Dendritic cell treated with granulocyte-macrophage colony-stimulating factor and Interleukin-4, amounts not matched to agents 40 ng/mL and 50 ng/mL, for 4 days (primary cell): ENCODE results near the gene RXRA.

ENCODE experiments used
- H3K27ac Mint-ChIP-seq: one replicate; pipeline ENCODE4 v1.8.0; 2022; ENCODE audit warnings: mild to moderate bottlenecking, mixed read lengths
- H3K27me3 Mint-ChIP-seq: one replicate; pipeline ENCODE4 v1.8.0; 2022; ENCODE audit warnings: mild to moderate bottlenecking, mixed read lengths
- H3K36me3 Mint-ChIP-seq: one replicate; pipeline ENCODE4 v1.8.0; 2022; ENCODE audit warnings: low read depth, mixed read lengths
- H3K4me1 Mint-ChIP-seq: one replicate; pipeline ENCODE4 v1.8.0; 2022; ENCODE audit warnings: low read depth, mixed read lengths
- H3K4me3 Mint-ChIP-seq: one replicate; pipeline ENCODE4 v1.8.0; 2022; ENCODE audit warnings: mild to moderate bottlenecking, moderate library complexity, mixed read lengths
- H3K9me3 Mint-ChIP-seq: one replicate; pipeline ENCODE4 v1.8.0; 2022; ENCODE audit warnings: mixed read lengths
- intact Hi-C: fragments of 100-400 bp; cut with micrococcal nuclease; formaldehyde crosslinking; loops from one replicate; pipeline ENCODE4 v1.15.0; 2022

Gene RXRA

GRCh38 chr9:134422301-134423090 is 96.2 kb downstream of the RXRA start:
- no peaks in the 10 kb centered on the region for H3K27me3 Mint-ChIP-seq
- intact Hi-C loops, result no loop called here
- H3K4me3 Mint-ChIP-seq, result no peak overlapping the region
- peaks cover 54% of the 10 kb centered on the region for H3K4me1 Mint-ChIP-seq
- H3K27ac Mint-ChIP-seq, result peak overlapping the region; percentile 38
- peaks cover 100% of the 10 kb centered on the region for H3K36me3 Mint-ChIP-seq
- H3K9me3 Mint-ChIP-seq, result no peaks in the 10 kb centered on the region

GRCh38 chr9:134423166-134423565 is 96.9 kb downstream of the RXRA start:
- Mint-ChIP-seq H3K9me3 (no peaks in the 10 kb centered on the region), H3K27me3 (no peaks in the 10 kb centered on the region), H3K4me3 (no peak overlapping the region), H3K4me1 (peaks cover 47% of the 10 kb centered on the region), H3K36me3 (peaks cover 100% of the 10 kb centered on the region), H3K27ac (no peak overlapping the region)
- intact Hi-C loops, result no loop called here

- intact Hi-C loops, result no loop called here
- Mint-ChIP-seq H3K27me3 (no peaks in the 10 kb centered on the region), H3K27ac (no peak overlapping the region)
Measured at GRCh38 chr9:134423749-134424148, 97.5 kb downstream of the RXRA start.

GRCh38 chr9:134424818-134425217 is 98.6 kb downstream of the RXRA start:
- Mint-ChIP-seq H3K4me1 (peaks cover 31% of the 10 kb centered on the region), H3K9me3 (no peaks in the 10 kb centered on the region), H3K4me3 (no peak overlapping the region), H3K27ac (no peak overlapping the region), H3K36me3 (peaks cover 100% of the 10 kb centered on the region), H3K27me3 (no peaks in the 10 kb centered on the region)
- intact Hi-C loops, result no loop called here

More at GRCh38 chr9:134423749-134424148, 97.5 kb downstream of the RXRA start:
- H3K4me1 Mint-ChIP-seq, result peaks cover 41% of the 10 kb centered on the region
- no peaks in the 10 kb centered on the region for H3K9me3 Mint-ChIP-seq
- H3K36me3 Mint-ChIP-seq, result peaks cover 100% of the 10 kb centered on the region
- no peak overlapping the region for H3K4me3 Mint-ChIP-seq

DNA sequence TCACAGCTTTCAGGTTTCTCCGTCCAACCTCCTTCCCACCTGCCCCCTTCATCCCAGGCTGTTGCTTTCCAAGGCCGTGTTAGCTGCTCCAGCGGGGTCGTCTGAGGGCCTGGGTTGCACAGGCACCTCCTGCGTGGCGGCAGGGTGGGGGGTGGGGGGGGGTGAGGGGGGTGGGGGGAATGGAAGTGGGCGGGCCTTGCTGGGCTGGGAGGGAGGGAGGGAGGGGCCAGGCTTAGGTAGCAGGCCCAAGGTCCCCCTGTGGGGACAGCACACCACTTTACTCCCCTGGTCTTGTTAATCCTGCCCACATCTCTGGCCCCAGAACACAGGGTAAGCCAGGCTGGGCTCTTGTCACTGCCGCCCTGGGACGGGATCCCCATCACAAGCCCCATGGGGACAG is 99.1 kb downstream of the RXRA start:
- peaks cover 25% of the 10 kb centered on the region for H3K4me1 Mint-ChIP-seq
- intact Hi-C loops, result no loop called here
- H3K9me3 Mint-ChIP-seq, result no peaks in the 10 kb centered on the region
- H3K27me3 Mint-ChIP-seq, result no peaks in the 10 kb centered on the region
- H3K36me3 Mint-ChIP-seq, result peaks cover 100% of the 10 kb centered on the region
- H3K4me3 Mint-ChIP-seq, result no peak overlapping the region
- no peak overlapping the region for H3K27ac Mint-ChIP-seq

GRCh38 chr9:134425812-134426211 is 99.6 kb downstream of the RXRA start:
- Mint-ChIP-seq H3K36me3 (peaks cover 100% of the 10 kb centered on the region), H3K9me3 (no peaks in the 10 kb centered on the region), H3K27ac (no peak overlapping the region), H3K4me3 (no peak overlapping the region), H3K27me3 (no peaks in the 10 kb centered on the region), H3K4me1 (peaks cover 21% of the 10 kb centered on the region)
- intact Hi-C loops, result no loop called here

GRCh38 chr9:134426436-134426835 is 100.2 kb downstream of the RXRA start:
- no peaks in the 10 kb centered on the region for H3K27me3 Mint-ChIP-seq
- no peaks in the 10 kb centered on the region for H3K9me3 Mint-ChIP-seq

GRCh38 chr9:134427153-134427782 is 101.0 kb downstream of the RXRA start:
- no peaks in the 10 kb centered on the region for H3K9me3 Mint-ChIP-seq
- no peak overlapping the region for H3K27ac Mint-ChIP-seq
- no peaks in the 10 kb centered on the region for H3K27me3 Mint-ChIP-seq
- H3K4me1 Mint-ChIP-seq, result peaks cover 11% of the 10 kb centered on the region
- intact Hi-C loops, result no loop called here
- peaks cover 100% of the 10 kb centered on the region for H3K36me3 Mint-ChIP-seq
- no peak overlapping the region for H3K4me3 Mint-ChIP-seq

More at GRCh38 chr9:134426436-134426835, 100.2 kb downstream of the RXRA start:
- Mint-ChIP-seq H3K4me1 (peaks cover 15% of the 10 kb centered on the region), H3K27ac (no peak overlapping the region), H3K4me3 (no peak overlapping the region), H3K36me3 (peaks cover 100% of the 10 kb centered on the region)
- intact Hi-C loops, result no loop called here

DNA sequence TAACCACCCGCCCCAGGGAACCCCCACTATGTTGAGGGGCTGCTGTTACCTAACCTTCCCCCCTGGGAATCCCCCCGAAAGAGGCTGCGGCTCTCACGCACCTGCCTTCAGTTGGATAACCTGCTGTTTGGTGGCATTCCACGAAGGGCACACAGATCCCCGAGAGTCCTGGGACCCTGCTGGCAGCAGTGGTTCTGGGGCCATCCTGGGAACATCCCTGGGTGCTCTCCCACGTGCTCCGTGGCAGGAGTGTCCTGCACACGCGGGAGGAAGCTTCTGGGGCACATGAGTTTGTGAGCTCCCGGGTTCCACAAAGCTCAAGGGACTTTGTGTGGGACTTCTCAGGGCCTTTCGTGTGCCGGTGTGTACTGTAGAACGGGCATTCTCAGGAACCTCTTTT is 102.3 kb downstream of the RXRA start:
- intact Hi-C loops, result no loop called here
- H3K4me3 Mint-ChIP-seq, result no peak overlapping the region
- no peak overlapping the region for H3K27ac Mint-ChIP-seq

GRCh38 chr9:134429007-134429406 is 102.8 kb downstream of the RXRA start:
- H3K9me3 Mint-ChIP-seq, result no peaks in the 10 kb centered on the region
- peaks cover 22% of the 10 kb centered on the region for H3K4me1 Mint-ChIP-seq
- peaks cover 100% of the 10 kb centered on the region for H3K36me3 Mint-ChIP-seq
- intact Hi-C loops, result no loop called here
- no peaks in the 10 kb centered on the region for H3K27me3 Mint-ChIP-seq
- no peak overlapping the region for H3K4me3 Mint-ChIP-seq
- H3K27ac Mint-ChIP-seq, result no peak overlapping the region

More for the DNA sequence above, 102.3 kb downstream of the RXRA start:
- peaks cover 100% of the 10 kb centered on the region for H3K36me3 Mint-ChIP-seq
- H3K27me3 Mint-ChIP-seq, result no peaks in the 10 kb centered on the region
- H3K9me3 Mint-ChIP-seq, result no peaks in the 10 kb centered on the region
- H3K4me1 Mint-ChIP-seq, result peaks cover 17% of the 10 kb centered on the region

DNA sequence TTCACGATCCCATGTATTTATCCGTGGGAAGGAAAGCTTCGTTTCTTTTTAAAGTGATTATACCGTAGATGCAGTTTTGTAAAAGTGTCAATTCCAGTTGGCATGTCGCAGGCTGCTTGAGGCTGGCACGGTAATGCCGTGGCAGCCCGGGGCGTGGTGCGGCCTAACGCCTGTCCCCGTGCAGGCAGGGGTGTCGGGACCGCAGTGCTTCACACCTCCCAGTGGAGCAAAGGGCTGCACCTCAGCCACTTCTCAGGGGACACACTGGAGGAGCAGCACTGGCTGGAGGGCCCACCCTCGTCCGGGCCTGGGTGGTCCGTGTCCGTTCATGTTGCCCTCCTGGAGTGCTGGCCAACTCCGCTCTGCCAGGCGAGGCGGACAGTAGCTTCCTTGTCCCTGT is 103.2 kb downstream of the RXRA start:
- H3K36me3 Mint-ChIP-seq, result peaks cover 100% of the 10 kb centered on the region

DNA sequence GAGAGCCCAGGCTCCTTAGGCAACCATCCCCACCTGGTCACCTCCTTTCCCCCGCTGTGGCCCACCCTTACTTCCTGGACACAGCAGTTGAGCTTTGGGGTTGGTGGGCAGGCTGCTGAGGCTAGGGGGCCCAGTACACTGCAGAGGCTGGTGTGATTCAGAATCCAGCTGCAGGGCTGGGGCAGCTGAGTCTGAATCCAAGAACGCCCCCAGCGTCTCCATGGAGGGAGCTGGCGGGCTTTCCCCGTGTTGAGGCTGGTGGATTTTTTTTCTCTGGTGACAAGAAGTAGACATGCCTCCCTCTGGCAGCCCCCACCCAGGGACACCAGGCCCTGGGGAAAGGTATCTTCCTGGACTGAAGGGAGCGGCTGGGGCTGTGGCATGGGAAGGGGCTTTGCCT is 104.8 kb downstream of the RXRA start:
- Mint-ChIP-seq H3K27me3 (no peaks in the 10 kb centered on the region), H3K27ac (no peak overlapping the region), H3K4me3 (no peak overlapping the region), H3K36me3 (peaks cover 100% of the 10 kb centered on the region), H3K4me1 (peaks cover 42% of the 10 kb centered on the region), H3K9me3 (no peaks in the 10 kb centered on the region)
- intact Hi-C loops, result no loop called here

More for the DNA sequence above, 103.2 kb downstream of the RXRA start:
- Mint-ChIP-seq H3K9me3 (no peaks in the 10 kb centered on the region), H3K4me1 (peaks cover 26% of the 10 kb centered on the region), H3K27me3 (no peaks in the 10 kb centered on the region), H3K4me3 (no peak overlapping the region), H3K27ac (no peak overlapping the region)
- intact Hi-C loops, result no loop called here

- Mint-ChIP-seq H3K4me1 (peaks cover 47% of the 10 kb centered on the region), H3K27ac (no peak overlapping the region), H3K4me3 (no peak overlapping the region), H3K27me3 (no peaks in the 10 kb centered on the region), H3K9me3 (no peaks in the 10 kb centered on the region), H3K36me3 (peaks cover 100% of the 10 kb centered on the region)
- intact Hi-C loops, result no loop called here
Measured at GRCh38 chr9:134431626-134432025, 105.4 kb downstream of the RXRA start.

- intact Hi-C loops, result no loop called here
- peaks cover 54% of the 10 kb centered on the region for H3K4me1 Mint-ChIP-seq
- no peaks in the 10 kb centered on the region for H3K27me3 Mint-ChIP-seq
- no peaks in the 10 kb centered on the region for H3K9me3 Mint-ChIP-seq
- H3K27ac Mint-ChIP-seq, result peak overlapping the region; percentile 63
- no peak overlapping the region for H3K4me3 Mint-ChIP-seq
- peaks cover 100% of the 10 kb centered on the region for H3K36me3 Mint-ChIP-seq
Measured at GRCh38 chr9:134432471-134432870, 106.2 kb downstream of the RXRA start.
